OCI-LY1 (cell line): ENCODE data around the gene SORL1-AS1.

Source experiments
- EZH2 ChIP-seq: fragments of 200-600 bp; sonication (generic), shearing (Covaris generic); IDR thresholded peaks from 2 replicates; pipeline ENCODE4 v1.8.0; 2017; ENCODE audit warnings: borderline replicate concordance, mixed run types, mild to moderate bottlenecking, antibody characterized with exemption, low read length, moderate library complexity, mixed read lengths
- TF ChIP-seq, protein P1 (sequence below): fragments of 200-600 bp; sonication (generic), shearing (Covaris generic); IDR thresholded peaks from 2 replicates; pipeline ENCODE4 v1.5.1; 2017; ENCODE audit warnings: mild to moderate bottlenecking, antibody characterized with exemption, low read length, moderate library complexity, mixed read lengths

DNA sequence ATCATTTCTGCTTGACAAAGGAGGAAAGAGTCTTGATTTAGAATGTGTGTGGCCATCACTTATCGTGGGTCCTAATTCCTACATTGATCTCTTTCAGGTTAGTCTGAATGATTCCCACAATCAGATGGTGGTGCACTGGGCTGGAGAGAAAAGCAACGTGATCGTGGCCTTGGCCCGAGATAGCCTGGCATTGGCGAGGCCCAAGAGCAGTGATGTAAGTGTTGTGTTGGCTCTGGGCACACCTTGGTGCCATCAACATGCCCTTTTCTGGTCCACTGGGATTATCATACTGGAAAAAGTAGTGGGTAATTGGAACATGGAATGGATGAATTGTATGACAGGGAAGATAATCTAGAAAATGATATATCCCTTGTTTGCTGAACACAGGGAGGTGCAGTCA lies 17.1 kb upstream of the SORL1-AS1 start:
- TF ChIP-seq, protein P1, sequence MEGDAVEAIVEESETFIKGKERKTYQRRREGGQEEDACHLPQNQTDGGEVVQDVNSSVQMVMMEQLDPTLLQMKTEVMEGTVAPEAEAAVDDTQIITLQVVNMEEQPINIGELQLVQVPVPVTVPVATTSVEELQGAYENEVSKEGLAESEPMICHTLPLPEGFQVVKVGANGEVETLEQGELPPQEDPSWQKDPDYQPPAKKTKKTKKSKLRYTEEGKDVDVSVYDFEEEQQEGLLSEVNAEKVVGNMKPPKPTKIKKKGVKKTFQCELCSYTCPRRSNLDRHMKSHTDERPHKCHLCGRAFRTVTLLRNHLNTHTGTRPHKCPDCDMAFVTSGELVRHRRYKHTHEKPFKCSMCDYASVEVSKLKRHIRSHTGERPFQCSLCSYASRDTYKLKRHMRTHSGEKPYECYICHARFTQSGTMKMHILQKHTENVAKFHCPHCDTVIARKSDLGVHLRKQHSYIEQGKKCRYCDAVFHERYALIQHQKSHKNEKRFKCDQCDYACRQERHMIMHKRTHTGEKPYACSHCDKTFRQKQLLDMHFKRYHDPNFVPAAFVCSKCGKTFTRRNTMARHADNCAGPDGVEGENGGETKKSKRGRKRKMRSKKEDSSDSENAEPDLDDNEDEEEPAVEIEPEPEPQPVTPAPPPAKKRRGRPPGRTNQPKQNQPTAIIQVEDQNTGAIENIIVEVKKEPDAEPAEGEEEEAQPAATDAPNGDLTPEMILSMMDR: no peak
- no peak for TF ChIP-seq EZH2
